Measurements from ENCODE around the gene FBXO42.

DNA sequence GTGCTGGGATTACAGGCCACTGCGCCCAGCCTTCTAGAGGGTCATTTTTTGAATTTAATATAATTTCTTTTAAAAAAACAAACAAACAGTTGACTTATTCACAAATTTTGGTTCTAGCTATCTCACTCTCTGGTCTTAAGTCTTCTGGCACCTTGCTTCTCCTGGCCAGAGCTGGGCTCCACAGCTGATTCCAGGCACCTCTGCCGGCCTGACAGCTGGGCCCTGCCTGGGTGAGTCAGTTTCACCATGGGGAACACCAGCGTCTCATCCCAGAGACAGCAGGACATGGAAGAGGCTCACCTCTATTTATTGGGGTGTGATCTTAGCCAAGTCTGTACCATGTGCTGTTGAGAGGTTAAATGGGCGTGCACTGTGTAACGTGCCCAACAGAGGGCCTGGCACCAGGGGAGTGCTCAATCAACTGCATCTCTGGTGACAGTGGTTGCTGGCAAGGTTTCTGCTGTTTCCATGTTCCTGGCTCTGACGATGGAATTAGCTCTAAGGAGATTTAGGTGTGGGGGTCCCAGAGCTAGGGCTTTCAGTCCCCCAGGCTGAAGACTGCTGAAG is 116.3 kb downstream of the FBXO42 start:
- TF ChIP-seq, protein P1, sequence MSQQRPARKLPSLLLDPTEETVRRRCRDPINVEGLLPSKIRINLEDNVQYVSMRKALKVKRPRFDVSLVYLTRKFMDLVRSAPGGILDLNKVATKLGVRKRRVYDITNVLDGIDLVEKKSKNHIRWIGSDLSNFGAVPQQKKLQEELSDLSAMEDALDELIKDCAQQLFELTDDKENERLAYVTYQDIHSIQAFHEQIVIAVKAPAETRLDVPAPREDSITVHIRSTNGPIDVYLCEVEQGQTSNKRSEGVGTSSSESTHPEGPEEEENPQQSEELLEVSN (IDR thresholded peaks at IDR 0.05; ENCODE audit: borderline replicate concordance in 1 of 2, extremely low read depth in 1 of 2, insufficient read depth in 1 of 2, insufficient read length in 1 of 2, low read depth in 1 of 2, low read length in 1 of 2, poor library complexity in 1 of 2, severe bottlenecking in 1 of 2), result no peak
- TF ChIP-seq FOXP1 (CRISPR knock-in tag; IDR thresholded peaks at IDR 0.05) (no peak), KHSRP (IDR thresholded peaks at IDR 0.05) (no peak)

All from K562 (cell line).